Osteoblast (primary cell): ENCODE results near the gene TTLL3. TPM values are rescaled to one million over a fixed set of nuclear protein-coding genes. Genes with fewer than 3 reads are reported as not detected.
"Not testable (repeated sequence)": the region's sequence is repeated elsewhere in the genome, so short reads cannot be mapped to it uniquely, and the experiment has no call there.

Experiments
- DNase-seq: peaks from one replicate; pipeline ENCODE4 v3.0.0; 2011; ENCODE audit warnings: low spot score, mixed read lengths; ENCODE audit not compliant: insufficient read length; ENCODE audit errors: missing footprints
- H2AFZ ChIP-seq: 2 replicates; pipeline ENCODE4 v1.6.0; 2011; ENCODE audit warnings: mild to moderate bottlenecking, low read length
- H3K27ac ChIP-seq: 2 replicates; pipeline ENCODE4 v1.5.1; 2011; ENCODE audit warnings: mild to moderate bottlenecking, low read depth, low read length, moderate library complexity
- H3K27me3 ChIP-seq: 2 replicates; pipeline ENCODE4 v1.6.0; 2012; ENCODE audit warnings: mild to moderate bottlenecking, control low read depth, inconsistent platforms, low read length, moderate library complexity; ENCODE audit not compliant: insufficient read depth
- H3K36me3 ChIP-seq: 2 replicates; pipeline ENCODE4 v1.5.1; 2011; ENCODE audit warnings: mild to moderate bottlenecking, low read length, control low read depth, moderate library complexity; ENCODE audit not compliant: insufficient read depth
- H3K4me1 ChIP-seq: 2 replicates; pipeline ENCODE4 v1.5.1; 2011; ENCODE audit warnings: mild to moderate bottlenecking, low read length, control low read depth, moderate library complexity; ENCODE audit not compliant: insufficient read depth
- H3K4me2 ChIP-seq: 2 replicates; pipeline ENCODE4 v1.6.0; 2011; ENCODE audit warnings: mild to moderate bottlenecking, low read length; ENCODE audit not compliant: insufficient read depth
- H3K4me3 ChIP-seq: fragments of 200-600 bp; sonication (generic); 3 replicates; pipeline ENCODE4 v1.5.1; 2012; ENCODE audit warnings: mild to moderate bottlenecking, low read length, inconsistent platforms; ENCODE audit not compliant: insufficient read depth
- H3K79me2 ChIP-seq: 2 replicates; pipeline ENCODE4 v1.6.0; 2012; ENCODE audit warnings: mild to moderate bottlenecking, low read length, control low read depth, inconsistent platforms; ENCODE audit not compliant: insufficient read depth
- H3K9me3 ChIP-seq: 2 replicates; pipeline ENCODE4 v1.5.1; 2011; ENCODE audit warnings: low read depth, low read length, control low read depth
- H4K20me1 ChIP-seq: 2 replicates; pipeline ENCODE4 v1.6.0; 2012; ENCODE audit warnings: mild to moderate bottlenecking, low read length, control low read depth; ENCODE audit not compliant: insufficient read depth
- total RNA-seq: library from RNA; depleted of rRNA; stranded (reverse); fragments of >200 nt; gene quantifications from 2 replicates; pipeline ENCODE4 v1.2.3, GENCODE V29; 2012
- TF ChIP-seq, protein P1 (sequence below): IDR thresholded peaks from 2 replicates; pipeline ENCODE4 v1.5.1; 2011; ENCODE audit warnings: mild to moderate bottlenecking, low read depth, low read length, moderate library complexity; ENCODE audit errors: extremely low read depth

Gene TTLL3
- total RNA-seq, 1 donor, result 31.1 TPM

DNA sequence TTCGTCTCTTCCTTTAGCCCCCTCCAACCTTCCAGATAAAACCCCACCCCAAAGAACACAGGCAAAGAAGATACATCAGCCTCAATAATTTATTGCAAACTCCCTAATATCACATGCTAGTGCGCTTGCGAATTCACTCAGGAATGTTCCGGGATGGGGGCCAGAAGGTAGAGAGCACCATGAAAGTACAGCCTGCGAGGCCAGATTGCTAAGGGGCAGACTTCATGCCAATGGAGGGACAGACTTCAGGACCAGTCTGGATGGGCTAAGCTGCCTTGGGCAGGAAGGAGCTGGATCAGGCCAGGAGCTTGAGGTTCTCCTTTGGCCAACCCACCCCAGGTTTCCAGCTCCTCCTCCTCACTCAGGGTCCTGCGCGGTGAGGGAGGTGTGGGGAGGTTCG lies 56.6 kb downstream of the TTLL3 start:
- H2AFZ ChIP-seq, result no peak overlapping the region
- no peak overlapping the region for H3K27ac ChIP-seq
- peak; percentile 60 for DNase-seq
- H3K4me3 ChIP-seq, result no peak overlapping the region
- no peaks in the 10 kb centered on the region for H3K9me3 ChIP-seq
- H4K20me1 ChIP-seq, result no peaks in the 10 kb centered on the region
- no peaks in the 10 kb centered on the region for H3K79me2 ChIP-seq
- H3K27me3 ChIP-seq, result no peaks in the 10 kb centered on the region
- H3K4me2 ChIP-seq, result no peak overlapping the region
- TF ChIP-seq, protein P1, sequence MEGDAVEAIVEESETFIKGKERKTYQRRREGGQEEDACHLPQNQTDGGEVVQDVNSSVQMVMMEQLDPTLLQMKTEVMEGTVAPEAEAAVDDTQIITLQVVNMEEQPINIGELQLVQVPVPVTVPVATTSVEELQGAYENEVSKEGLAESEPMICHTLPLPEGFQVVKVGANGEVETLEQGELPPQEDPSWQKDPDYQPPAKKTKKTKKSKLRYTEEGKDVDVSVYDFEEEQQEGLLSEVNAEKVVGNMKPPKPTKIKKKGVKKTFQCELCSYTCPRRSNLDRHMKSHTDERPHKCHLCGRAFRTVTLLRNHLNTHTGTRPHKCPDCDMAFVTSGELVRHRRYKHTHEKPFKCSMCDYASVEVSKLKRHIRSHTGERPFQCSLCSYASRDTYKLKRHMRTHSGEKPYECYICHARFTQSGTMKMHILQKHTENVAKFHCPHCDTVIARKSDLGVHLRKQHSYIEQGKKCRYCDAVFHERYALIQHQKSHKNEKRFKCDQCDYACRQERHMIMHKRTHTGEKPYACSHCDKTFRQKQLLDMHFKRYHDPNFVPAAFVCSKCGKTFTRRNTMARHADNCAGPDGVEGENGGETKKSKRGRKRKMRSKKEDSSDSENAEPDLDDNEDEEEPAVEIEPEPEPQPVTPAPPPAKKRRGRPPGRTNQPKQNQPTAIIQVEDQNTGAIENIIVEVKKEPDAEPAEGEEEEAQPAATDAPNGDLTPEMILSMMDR, result no peak
- peaks cover 7% of the 10 kb centered on the region for H3K4me1 ChIP-seq
- no peaks in the 10 kb centered on the region for H3K36me3 ChIP-seq

DNA sequence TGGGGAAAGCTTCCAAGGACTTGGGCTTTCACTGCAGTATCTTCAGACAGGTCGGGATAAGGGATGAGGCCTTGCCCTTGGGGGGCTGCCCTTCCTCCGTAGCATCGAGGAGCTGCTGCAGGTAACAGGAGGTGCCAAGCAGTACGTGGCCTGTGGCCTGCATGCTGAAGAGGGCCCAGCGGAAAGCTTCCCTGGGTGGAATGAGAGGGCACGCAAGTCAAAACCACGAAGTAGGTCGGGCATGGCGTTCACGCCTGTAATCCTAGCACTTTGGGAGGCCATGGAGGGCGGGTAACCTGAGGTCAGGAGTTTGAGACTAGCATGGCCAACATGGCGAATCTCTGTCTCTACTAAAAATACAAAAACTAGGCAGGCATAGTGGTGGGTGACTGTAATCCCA lies 57.0 kb downstream of the TTLL3 start:
- Histone ChIP-seq H3K4me3 (no peak overlapping the region), H3K9me3 (no peaks in the 10 kb centered on the region), H3K4me1 (peaks cover 7% of the 10 kb centered on the region), H3K27ac (no peak overlapping the region), H3K79me2 (no peaks in the 10 kb centered on the region), H3K36me3 (no peaks in the 10 kb centered on the region), H2AFZ (no peak overlapping the region), H4K20me1 (no peaks in the 10 kb centered on the region), H3K4me2 (no peak overlapping the region), H3K27me3 (no peaks in the 10 kb centered on the region)
- TF ChIP-seq, protein P1, result no peak
- DNase-seq, result peak; percentile 11

DNA sequence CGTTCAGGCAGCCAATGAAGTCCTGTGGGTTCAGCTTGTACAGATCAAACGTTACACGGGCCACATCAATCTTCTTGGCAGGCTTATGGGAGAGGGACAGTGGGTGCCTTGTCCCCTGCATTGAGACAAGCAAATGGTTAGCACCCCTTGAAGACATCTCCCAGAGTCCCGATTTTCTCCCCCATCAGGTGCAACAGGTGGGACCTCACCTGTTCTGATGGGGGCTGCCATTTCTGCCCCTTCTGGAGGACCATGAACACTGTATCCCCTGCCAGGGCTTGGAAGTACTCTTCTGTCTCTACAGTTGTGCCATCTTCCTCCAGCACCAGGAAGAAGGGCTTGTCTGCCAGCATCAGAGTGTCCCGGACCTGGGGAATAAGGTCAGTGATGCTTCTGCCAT lies 59.9 kb downstream of the TTLL3 start:
- Histone ChIP-seq H3K9me3 (no peaks in the 10 kb centered on the region), H3K36me3 (no peaks in the 10 kb centered on the region), H2AFZ (no peak overlapping the region), H3K4me1 (no peaks in the 10 kb centered on the region), H3K27ac (no peak overlapping the region), H4K20me1 (no peaks in the 10 kb centered on the region), H3K4me3 (no peak overlapping the region), H3K27me3 (no peaks in the 10 kb centered on the region), H3K79me2 (no peaks in the 10 kb centered on the region), H3K4me2 (no peak overlapping the region)
- DNase-seq, result no peak
- TF ChIP-seq, protein P1, result no peak

DNA sequence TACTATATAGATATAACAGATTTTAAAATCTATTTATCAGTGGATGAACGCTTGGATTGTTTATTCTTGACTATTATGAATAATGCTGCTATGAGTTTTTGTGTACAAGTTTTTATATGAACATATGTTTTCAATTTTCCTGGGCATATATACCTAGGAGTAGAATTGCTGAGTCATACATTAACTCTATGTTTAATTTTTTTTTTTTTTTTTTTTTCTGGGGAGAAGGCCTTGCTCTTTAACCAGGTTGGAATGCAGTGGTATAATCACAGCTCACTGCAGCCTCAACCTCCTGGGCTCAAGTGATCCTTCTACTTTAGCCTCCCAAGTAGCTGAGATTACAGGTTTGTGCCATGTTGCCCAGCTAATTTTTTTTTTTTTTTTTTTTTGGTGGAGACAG lies 60.9 kb downstream of the TTLL3 start:
- Histone ChIP-seq H3K36me3 (no peaks in the 10 kb centered on the region), H3K4me3 (no peak overlapping the region), H3K9me3 (no peaks in the 10 kb centered on the region), H3K27me3 (no peaks in the 10 kb centered on the region), H2AFZ (no peak overlapping the region), H3K27ac (no peak overlapping the region), H3K4me1 (no peaks in the 10 kb centered on the region), H3K4me2 (no peak overlapping the region), H4K20me1 (no peaks in the 10 kb centered on the region), H3K79me2 (no peaks in the 10 kb centered on the region)
- TF ChIP-seq, protein P1, result no peak
- DNase-seq, result peak; percentile 72

DNA sequence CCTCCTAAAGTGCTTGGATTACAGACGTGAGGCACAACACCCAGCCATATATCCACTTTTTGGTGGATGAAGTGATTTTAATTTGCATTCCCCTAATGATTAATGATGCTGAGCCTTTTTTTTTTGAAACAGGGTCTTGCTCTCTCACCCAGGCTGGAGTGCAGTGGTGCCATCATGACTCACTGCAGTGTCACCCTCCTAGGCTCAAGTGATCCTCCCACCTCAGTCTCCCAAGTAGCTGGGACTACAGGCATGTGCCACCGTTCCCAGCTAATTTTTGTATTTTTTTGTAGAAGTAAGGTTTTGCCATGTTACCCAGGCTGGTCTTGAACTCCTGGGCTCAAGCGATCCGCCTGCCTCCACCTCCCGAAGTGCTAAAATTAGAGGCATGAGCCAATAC lies 62.0 kb downstream of the TTLL3 start:
- H3K4me3 ChIP-seq, H4K20me1 ChIP-seq, H3K27me3 ChIP-seq, H3K79me2 ChIP-seq, H3K9me3 ChIP-seq, DNase-seq, H3K4me1 ChIP-seq, H3K27ac ChIP-seq, H3K4me2 ChIP-seq, H2AFZ ChIP-seq, H3K36me3 ChIP-seq: not testable (repeated sequence)
